CD4-positive, alpha-beta memory T cell (primary cell): ENCODE data around the gene ABCB1. TPM values are rescaled to one million over a fixed set of nuclear protein-coding genes. Genes with fewer than 3 reads are reported as not detected.
"Not testable (repeated sequence)": the region's sequence is repeated elsewhere in the genome, so short reads cannot be mapped to it uniquely, and the experiment has no call there.

Experiments used
- CTCF ChIA-PET: fragments of 350-600 bp; sonication (Branson Sonifier 250); formaldehyde crosslinking; loops from one replicate; lab custom pipeline; 2021; ENCODE audit warnings: inconsistent platforms; ENCODE audit not compliant: partially characterized antibody; lab: Charles Lee
- POLR2A ChIA-PET: fragments of 350-600 bp; sonication (Branson Sonifier 250); formaldehyde crosslinking; loops from one replicate; lab custom pipeline; 2021; ENCODE audit not compliant: partially characterized antibody; lab: Charles Lee
- DNase-seq, 5 donors: peaks; one replicate each; pipeline versions ENCODE4 v3.0.0 to v3.0.0-alpha.2; 2020 to 2022; ENCODE audit warnings: mixed read lengths in 1 of 5
- H3K27ac ChIP-seq: one replicate; pipeline ENCODE4 v1.7.0; 2013; ENCODE audit warnings: low read depth, low read length
- H3K27me3 ChIP-seq: 2 replicates; pipeline ENCODE4 v1.7.0; 2013; ENCODE audit warnings: mild to moderate bottlenecking, low read length, moderate library complexity; ENCODE audit not compliant: insufficient read depth
- H3K36me3 ChIP-seq: 2 replicates; pipeline ENCODE4 v1.7.0; 2013; ENCODE audit warnings: mild to moderate bottlenecking, low read length, moderate library complexity; ENCODE audit not compliant: insufficient read depth
- H3K4me1 ChIP-seq: 2 replicates; pipeline ENCODE4 v1.7.0; 2013; ENCODE audit warnings: mild to moderate bottlenecking, low read length, moderate library complexity; ENCODE audit not compliant: insufficient read depth
- H3K4me3 ChIP-seq, 2 donors: one replicate each; pipeline ENCODE4 v1.7.0; 2013; ENCODE audit warnings: low read length in 2 of 2, mild to moderate bottlenecking in 1 of 2
- H3K9me3 ChIP-seq, 2 donors: one replicate each; pipeline ENCODE4 v1.7.0; 2013; ENCODE audit warnings: low read length in 2 of 2, control low read depth in 1 of 2; ENCODE audit not compliant: control insufficient read depth in 1 of 2
- H3K27ac Mint-ChIP-seq, 7 donors: one replicate each; pipeline ENCODE4 v1.8.0; 2020 to 2021; ENCODE audit warnings: mixed read lengths in 7 of 7, mild to moderate bottlenecking in 6 of 7, inconsistent platforms in 3 of 7, moderate library complexity in 3 of 7
- H3K27me3 Mint-ChIP-seq, 2 donors: one replicate each; pipeline ENCODE4 v1.8.0; 2020 to 2021; ENCODE audit warnings: mixed read lengths in 2 of 2
- H3K36me3 Mint-ChIP-seq, 2 donors: one replicate each; pipeline ENCODE4 v1.8.0; 2020 to 2021; ENCODE audit warnings: mixed read lengths in 2 of 2, inconsistent platforms in 1 of 2, mild to moderate bottlenecking in 1 of 2
- H3K4me1 Mint-ChIP-seq, 4 donors: one replicate each; pipeline ENCODE4 v1.8.0; 2020 to 2021; ENCODE audit warnings: mixed read lengths in 4 of 4, mild to moderate bottlenecking in 1 of 4
- H3K4me3 Mint-ChIP-seq, 8 donors: one replicate each; pipeline ENCODE4 v1.8.0; 2020 to 2021; ENCODE audit warnings: mixed read lengths in 8 of 8, mild to moderate bottlenecking in 7 of 8, moderate library complexity in 6 of 8, inconsistent platforms in 3 of 8
- H3K9me3 Mint-ChIP-seq, 8 donors: one replicate each; pipeline ENCODE4 v1.8.0; 2020 to 2021; ENCODE audit warnings: mixed read lengths in 8 of 8, mild to moderate bottlenecking in 5 of 8, inconsistent platforms in 3 of 8, moderate library complexity in 1 of 8
- intact Hi-C: fragments of 100-400 bp; cut with micrococcal nuclease; formaldehyde crosslinking; loops from one replicate; pipeline ENCODE4 v1.15.1; 2023
- polyA plus RNA-seq, 2 donors: library from polyadenylated mRNA; unstranded; fragments of 300-500 nt; fragmentation: Illumina TruSeq; gene quantifications; one replicate each; pipeline ENCODE4 v1.2.3, GENCODE V29; 2021
- total RNA-seq, 2 experiments: library from RNA; stranded (reverse); gene quantifications; one replicate each; pipeline ENCODE4 v1.2.3, GENCODE V29; 2021

ABCB1 gene
- total and polyA plus RNA-seq, 4 experiments from 2014 or later: 15.4 to 27.1 (median 23.4) TPM

GRCh38 chr7:87581723-87582122 lies 19.0 kb downstream of the ABCB1 start:
- Histone ChIP-seq H3K27ac (no peak overlapping the region), H3K4me3 (no peak overlapping the region), H3K27me3 (no peaks in the 10 kb centered on the region), H3K36me3 (no peaks in the 10 kb centered on the region), H3K4me1 (no peaks in the 10 kb centered on the region), H3K9me3 (no peaks in the 10 kb centered on the region)
- ChIA-PET POLR2A (no interaction called here), CTCF (no interaction called here)
- intact Hi-C loops: no loop called here
- peaks cover 4 to 9% (median 8%) of the 10 kb centered on the region in 4 donors for H3K4me1 Mint-ChIP-seq
- peaks cover 0 to 3% (median 0%) of the 10 kb centered on the region in 8 donors for H3K9me3 Mint-ChIP-seq
- DNase-seq: no peak
- peaks cover 4 to 22% of the 10 kb centered on the region in 2 donors for H3K36me3 Mint-ChIP-seq
- H3K27ac Mint-ChIP-seq: no peak overlapping the region
- no peak overlapping the region for H3K4me3 Mint-ChIP-seq
- no peaks in the 10 kb centered on the region for H3K27me3 Mint-ChIP-seq

GRCh38 chr7:87580636-87581035 lies 20.0 kb downstream of the ABCB1 start:
- H3K36me3 ChIP-seq: no peaks in the 10 kb centered on the region
- no peaks in the 10 kb centered on the region for H3K27me3 Mint-ChIP-seq
- no peak overlapping the region for H3K4me3 ChIP-seq
- H3K4me1 Mint-ChIP-seq: peaks cover 0 to 3% (median 0%) of the 10 kb centered on the region in 4 donors
- no peaks in the 10 kb centered on the region for H3K9me3 ChIP-seq
- H3K27ac ChIP-seq: no peak overlapping the region
- H3K27ac Mint-ChIP-seq: peak overlapping the region in 1 of 7 donors; percentile 4
- H3K36me3 Mint-ChIP-seq: peaks cover 4 to 22% of the 10 kb centered on the region in 2 donors
- intact Hi-C loops: no loop called here
- POLR2A ChIA-PET: no interaction called here
- CTCF ChIA-PET: no interaction called here
- DNase-seq: no peak
- H3K4me3 Mint-ChIP-seq: no peak overlapping the region
- H3K9me3 Mint-ChIP-seq: peaks cover 0 to 3% (median 0%) of the 10 kb centered on the region in 8 donors
- H3K4me1 ChIP-seq: no peaks in the 10 kb centered on the region
- H3K27me3 ChIP-seq: no peaks in the 10 kb centered on the region

GRCh38 chr7:87575521-87575920 lies 25.2 kb downstream of the ABCB1 start:
- Mint-ChIP-seq H3K27ac (no peak overlapping the region), H3K4me1 (peaks cover 0 to 3% (median 0%) of the 10 kb centered on the region in 4 donors), H3K4me3 (no peak overlapping the region), H3K27me3 (no peaks in the 10 kb centered on the region), H3K9me3 (peaks cover 0 to 3% (median 0%) of the 10 kb centered on the region in 8 donors), H3K36me3 (peaks cover 1 to 2% of the 10 kb centered on the region in 2 donors)
- H3K9me3 ChIP-seq: no peaks in the 10 kb centered on the region
- H3K36me3 ChIP-seq: no peaks in the 10 kb centered on the region
- H3K4me3 ChIP-seq: no peak overlapping the region
- H3K27ac ChIP-seq: no peak overlapping the region
- ChIA-PET CTCF (no interaction called here), POLR2A (no interaction called here)
- DNase-seq: no peak
- H3K27me3 ChIP-seq: no peaks in the 10 kb centered on the region
- intact Hi-C loops: no loop called here
- no peaks in the 10 kb centered on the region for H3K4me1 ChIP-seq

GRCh38 chr7:87574630-87575029 lies 26.1 kb downstream of the ABCB1 start:
- DNase-seq: no peak
- intact Hi-C loops: no loop called here
- peak overlapping the region in 1 of 7 donors; percentile 27 for H3K27ac Mint-ChIP-seq
- no peaks in the 10 kb centered on the region for H3K4me1 ChIP-seq
- H3K4me3 Mint-ChIP-seq: no peak overlapping the region
- peaks cover 0 to 2% (median 0%) of the 10 kb centered on the region in 8 donors for H3K9me3 Mint-ChIP-seq
- no peaks in the 10 kb centered on the region for H3K27me3 ChIP-seq
- H3K27ac ChIP-seq: no peak overlapping the region
- no peaks in the 10 kb centered on the region for H3K9me3 ChIP-seq
- H3K36me3 Mint-ChIP-seq: peaks cover 0 to 1% of the 10 kb centered on the region in 2 donors
- POLR2A ChIA-PET: no interaction called here
- H3K4me1 Mint-ChIP-seq: peaks cover 0 to 3% (median 0%) of the 10 kb centered on the region in 4 donors
- no peaks in the 10 kb centered on the region for H3K27me3 Mint-ChIP-seq
- CTCF ChIA-PET: no interaction called here
- no peak overlapping the region for H3K4me3 ChIP-seq
- H3K36me3 ChIP-seq: no peaks in the 10 kb centered on the region

- H3K27ac ChIP-seq, H3K4me3 ChIP-seq, DNase-seq, H3K27ac Mint-ChIP-seq, H3K4me1 ChIP-seq, H3K27me3 ChIP-seq, H3K9me3 Mint-ChIP-seq, H3K4me1 Mint-ChIP-seq, CTCF ChIA-PET, H3K27me3 Mint-ChIP-seq, H3K36me3 Mint-ChIP-seq, H3K36me3 ChIP-seq, POLR2A ChIA-PET, H3K9me3 ChIP-seq, intact Hi-C loops, H3K4me3 Mint-ChIP-seq: not testable (repeated sequence)
Measured at GRCh38 chr7:87572513-87572912, 28.2 kb downstream of the ABCB1 start.

GRCh38 chr7:87570178-87570577 lies 30.5 kb downstream of the ABCB1 start:
- no peaks in the 10 kb centered on the region for H3K27me3 ChIP-seq
- no peaks in the 10 kb centered on the region for H3K4me1 ChIP-seq
- no peaks in the 10 kb centered on the region for H3K36me3 ChIP-seq
- intact Hi-C loops: no loop called here
- H3K27ac Mint-ChIP-seq: no peak overlapping the region
- H3K9me3 ChIP-seq: no peaks in the 10 kb centered on the region
- no peak overlapping the region for H3K27ac ChIP-seq
- ChIA-PET CTCF (no interaction called here), POLR2A (no interaction called here)
- H3K4me3 ChIP-seq: no peak overlapping the region
- peaks cover 0 to 3% of the 10 kb centered on the region in 2 donors for H3K27me3 Mint-ChIP-seq
- no peaks in the 10 kb centered on the region for H3K9me3 Mint-ChIP-seq
- H3K4me3 Mint-ChIP-seq: no peak overlapping the region
- H3K36me3 Mint-ChIP-seq: peaks cover 0 to 5% of the 10 kb centered on the region in 2 donors
- no peaks in the 10 kb centered on the region for H3K4me1 Mint-ChIP-seq
- DNase-seq: no peak

- H3K9me3 ChIP-seq: no peaks in the 10 kb centered on the region
- no peak overlapping the region for H3K27ac ChIP-seq
- peaks cover 0 to 2% (median 0%) of the 10 kb centered on the region in 8 donors for H3K9me3 Mint-ChIP-seq
- peaks cover 0 to 8% of the 10 kb centered on the region in 2 donors for H3K27me3 Mint-ChIP-seq
- no peaks in the 10 kb centered on the region for H3K4me1 ChIP-seq
- POLR2A ChIA-PET: no interaction called here
- intact Hi-C loops: no loop called here
- no peak for DNase-seq
- H3K4me1 Mint-ChIP-seq: peaks cover 0 to 9% (median 3%) of the 10 kb centered on the region in 4 donors
- H3K27ac Mint-ChIP-seq: peak overlapping the region in 1 of 7 donors; percentile 65
- no peak overlapping the region for H3K4me3 ChIP-seq
- peaks cover 0 to 6% of the 10 kb centered on the region in 2 donors for H3K36me3 Mint-ChIP-seq
- no peak overlapping the region for H3K4me3 Mint-ChIP-seq
- CTCF ChIA-PET: no interaction called here
- H3K27me3 ChIP-seq: no peaks in the 10 kb centered on the region
- no peaks in the 10 kb centered on the region for H3K36me3 ChIP-seq
Measured at GRCh38 chr7:87567052-87567451, 33.6 kb downstream of the ABCB1 start.
